ENCODE data around the gene TMEM44.
"Not testable (repeated sequence)": the region's sequence is repeated elsewhere in the genome, so short reads cannot be mapped to it uniquely, and the experiment has no call there.

TMEM44 gene

GRCh38 chr3:194556086-194557056 lies 76.8 kb downstream of the TMEM44 start:
- DNase-seq (ENCODE audit: low read depth in 1 of 2, low spot score in 1 of 2) = no peak

GRCh38 chr3:194555175-194556062 lies 77.8 kb downstream of the TMEM44 start:
- no peak for DNase-seq (ENCODE audit: low read depth in 1 of 2, low spot score in 1 of 2)

- no peak for DNase-seq (ENCODE audit: low read depth in 1 of 2, low spot score in 1 of 2)
Observed at GRCh38 chr3:194554473-194555123, 78.6 kb downstream of the TMEM44 start.

GRCh38 chr3:194552327-194552949 lies 80.8 kb downstream of the TMEM44 start:
- DNase-seq (ENCODE audit: low read depth in 1 of 2, low spot score in 1 of 2) = no peak

GRCh38 chr3:194549853-194550252 lies 83.4 kb downstream of the TMEM44 start:
- no peak for DNase-seq (ENCODE audit: low read depth in 1 of 2, low spot score in 1 of 2)

- no peak for DNase-seq (ENCODE audit: low read depth in 1 of 2, low spot score in 1 of 2)
Observed at GRCh38 chr3:194548346-194549321, 84.6 kb downstream of the TMEM44 start.

GRCh38 chr3:194547042-194547441 lies 86.2 kb downstream of the TMEM44 start:
- DNase-seq (ENCODE audit: low read depth in 1 of 2, low spot score in 1 of 2) = no peak

- DNase-seq (ENCODE audit: low read depth in 1 of 2, low spot score in 1 of 2) = not testable (repeated sequence)
Observed at GRCh38 chr3:194545538-194545937, 87.7 kb downstream of the TMEM44 start.

GRCh38 chr3:194543550-194543949 lies 89.7 kb downstream of the TMEM44 start:
- no peak for DNase-seq (ENCODE audit: low read depth in 1 of 2, low spot score in 1 of 2)

- DNase-seq (ENCODE audit: low read depth in 1 of 2, low spot score in 1 of 2) = no peak
Observed at GRCh38 chr3:194541483-194541882, 91.7 kb downstream of the TMEM44 start.

- DNase-seq (ENCODE audit: low read depth in 1 of 2, low spot score in 1 of 2) = no peak
Observed at GRCh38 chr3:194540274-194540905, 92.8 kb downstream of the TMEM44 start.

- no peak for DNase-seq (ENCODE audit: low read depth in 1 of 2, low spot score in 1 of 2)
Observed at GRCh38 chr3:194539498-194539897, 93.7 kb downstream of the TMEM44 start.

- DNase-seq (ENCODE audit: low read depth in 1 of 2, low spot score in 1 of 2) = no peak
Observed at GRCh38 chr3:194537732-194538247, 95.4 kb downstream of the TMEM44 start.

Measured in stimulated activated CD4-positive, alpha-beta T cell treated with anti-CD3 and anti-CD28 coated beads, Interleukin-15, amount 100 ng/mL, for 1 hour (primary cell).